KOPT-K1 (cell line): ENCODE results near the gene ALDH3B1.

ENCODE experiments used
- H3K27ac ChIP-seq: fragments of 200-600 bp; sonication (generic); 2 replicates; pipeline ENCODE4 v1.5.1; 2016; ENCODE audit warnings: antibody characterized with exemption, mild to moderate bottlenecking, low read depth, low read length; ENCODE audit not compliant: poor library complexity, severe bottlenecking
- H3K36me3 ChIP-seq: fragments of 200-600 bp; sonication (generic); 2 replicates; pipeline ENCODE4 v1.5.1; 2017; ENCODE audit warnings: antibody characterized with exemption, mild to moderate bottlenecking, low read length, moderate library complexity; ENCODE audit not compliant: insufficient read depth
- H3K9me3 ChIP-seq: fragments of 200-600 bp; sonication (generic); 2 replicates; pipeline ENCODE4 v1.5.1; 2017; ENCODE audit warnings: antibody characterized with exemption, low read length, mild to moderate bottlenecking; ENCODE audit not compliant: insufficient read depth, poor library complexity, severe bottlenecking

ALDH3B1 gene

GRCh38 chr11:68028802-68029545 is 18.8 kb downstream of the ALDH3B1 start:
- H3K9me3 ChIP-seq = no peaks in the 10 kb centered on the region
- peak overlapping the region; percentile 81 for H3K27ac ChIP-seq

GRCh38 chr11:68030318-68031143 is 20.4 kb downstream of the ALDH3B1 start, which contains the start of gene NDUFS8:
Gene NDUFS8 (plus strand): TSS chr11:68030681. CDS start chr11:68032152, 1,471 bp downstream.
- H3K27ac ChIP-seq = peak within 1 kb of the TSS; percentile 81
- H3K9me3 ChIP-seq = no peaks in the 10 kb centered on the region
- H3K36me3 ChIP-seq = peaks cover 28% of the 10 kb centered on the region

More at GRCh38 chr11:68028802-68029545, 18.8 kb downstream of the ALDH3B1 start:
- H3K36me3 ChIP-seq = peaks cover 22% of the 10 kb centered on the region

GRCh38 chr11:68031144-68031464 is 21.0 kb downstream of the ALDH3B1 start:
- H3K9me3 ChIP-seq = no peaks in the 10 kb centered on the region

GRCh38 chr11:68032003-68032402 is 21.9 kb downstream of the ALDH3B1 start:
- Histone ChIP-seq H3K27ac (no peak overlapping the region), H3K9me3 (no peaks in the 10 kb centered on the region), H3K36me3 (peaks cover 28% of the 10 kb centered on the region)

More at GRCh38 chr11:68031144-68031464, 21.0 kb downstream of the ALDH3B1 start:
- peaks cover 28% of the 10 kb centered on the region for H3K36me3 ChIP-seq
- H3K27ac ChIP-seq = peak overlapping the region; percentile 81

- Histone ChIP-seq H3K36me3 (peaks cover 28% of the 10 kb centered on the region), H3K27ac (no peak overlapping the region), H3K9me3 (no peaks in the 10 kb centered on the region)
Measured at GRCh38 chr11:68032997-68033707, 23.0 kb downstream of the ALDH3B1 start.

GRCh38 chr11:68033708-68034045 is 23.6 kb downstream of the ALDH3B1 start:
- Histone ChIP-seq H3K9me3 (no peaks in the 10 kb centered on the region), H3K36me3 (peaks cover 28% of the 10 kb centered on the region), H3K27ac (no peak overlapping the region)

- Histone ChIP-seq H3K36me3 (peaks cover 28% of the 10 kb centered on the region), H3K27ac (no peak overlapping the region), H3K9me3 (no peaks in the 10 kb centered on the region)
Measured at GRCh38 chr11:68035266-68035876, 25.2 kb downstream of the ALDH3B1 start.

- Histone ChIP-seq H3K9me3 (no peaks in the 10 kb centered on the region), H3K27ac (no peak overlapping the region), H3K36me3 (peaks cover 28% of the 10 kb centered on the region)
Measured at GRCh38 chr11:68036141-68036716, 26.1 kb downstream of the ALDH3B1 start.

GRCh38 chr11:68036717-68037239 is 26.7 kb downstream of the ALDH3B1 start:
- Histone ChIP-seq H3K36me3 (peaks cover 32% of the 10 kb centered on the region), H3K27ac (peak overlapping the region; percentile 11), H3K9me3 (no peaks in the 10 kb centered on the region)

- no peaks in the 10 kb centered on the region for H3K9me3 ChIP-seq
- peaks cover 30% of the 10 kb centered on the region for H3K36me3 ChIP-seq
- H3K27ac ChIP-seq = peak overlapping the region; percentile 80
Measured at GRCh38 chr11:68037411-68038225, 27.5 kb downstream of the ALDH3B1 start.

GRCh38 chr11:68038226-68038717 is 28.1 kb downstream of the ALDH3B1 start:
- peaks cover 30% of the 10 kb centered on the region for H3K36me3 ChIP-seq
- peak overlapping the region; percentile 80 for H3K27ac ChIP-seq
- no peaks in the 10 kb centered on the region for H3K9me3 ChIP-seq

GRCh38 chr11:68038718-68039525 is 28.8 kb downstream of the ALDH3B1 start, which contains the start of gene TCIRG1:
Gene TCIRG1 (plus strand): TSS chr11:68039025. CDS start chr11:68041272, 2,247 bp downstream.
- Histone ChIP-seq H3K27ac (peak within 1 kb of the TSS; percentile 80), H3K9me3 (no peaks in the 10 kb centered on the region), H3K36me3 (peaks cover 29% of the 10 kb centered on the region)
